ENCODE data around the gene LMTK2. TPM values are rescaled to one million over a fixed set of nuclear protein-coding genes. Genes with fewer than 3 reads are reported as not detected.

The LMTK2 gene
- total RNA-seq, 1 donor from 2014 or later: 20.6 TPM

DNA sequence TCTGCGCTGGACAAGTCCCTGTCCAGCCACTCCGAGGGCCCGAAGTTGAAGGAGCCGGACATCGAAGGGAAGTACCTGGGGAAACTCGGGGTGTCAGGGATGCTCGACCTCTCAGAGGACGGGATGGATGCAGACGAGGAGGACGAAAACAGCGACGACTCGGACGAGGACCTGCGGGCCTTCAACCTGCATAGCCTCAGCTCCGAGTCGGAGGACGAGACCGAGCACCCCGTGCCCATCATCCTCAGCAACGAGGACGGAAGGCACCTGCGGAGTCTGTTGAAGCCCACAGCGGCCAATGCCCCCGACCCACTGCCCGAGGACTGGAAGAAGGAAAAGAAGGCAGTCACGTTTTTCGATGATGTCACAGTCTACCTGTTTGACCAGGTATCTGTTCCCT is 87.5 kb downstream of the LMTK2 start:
- Mint-ChIP-seq H3K36me3 (ENCODE audit: unreplicated experiment) (no peaks in the 10 kb centered on the region), H3K27ac (ENCODE audit: unreplicated experiment) (no peak overlapping the region), H3K4me1 (ENCODE audit: low read depth, unreplicated experiment) (no peaks in the 10 kb centered on the region), H3K27me3 (ENCODE audit: unreplicated experiment) (no peaks in the 10 kb centered on the region), H3K4me3 (ENCODE audit: unreplicated experiment) (no peak overlapping the region), H3K9me3 (ENCODE audit: unreplicated experiment) (no peaks in the 10 kb centered on the region)
- no peak for DNase-seq
- TF ChIP-seq, protein P1, sequence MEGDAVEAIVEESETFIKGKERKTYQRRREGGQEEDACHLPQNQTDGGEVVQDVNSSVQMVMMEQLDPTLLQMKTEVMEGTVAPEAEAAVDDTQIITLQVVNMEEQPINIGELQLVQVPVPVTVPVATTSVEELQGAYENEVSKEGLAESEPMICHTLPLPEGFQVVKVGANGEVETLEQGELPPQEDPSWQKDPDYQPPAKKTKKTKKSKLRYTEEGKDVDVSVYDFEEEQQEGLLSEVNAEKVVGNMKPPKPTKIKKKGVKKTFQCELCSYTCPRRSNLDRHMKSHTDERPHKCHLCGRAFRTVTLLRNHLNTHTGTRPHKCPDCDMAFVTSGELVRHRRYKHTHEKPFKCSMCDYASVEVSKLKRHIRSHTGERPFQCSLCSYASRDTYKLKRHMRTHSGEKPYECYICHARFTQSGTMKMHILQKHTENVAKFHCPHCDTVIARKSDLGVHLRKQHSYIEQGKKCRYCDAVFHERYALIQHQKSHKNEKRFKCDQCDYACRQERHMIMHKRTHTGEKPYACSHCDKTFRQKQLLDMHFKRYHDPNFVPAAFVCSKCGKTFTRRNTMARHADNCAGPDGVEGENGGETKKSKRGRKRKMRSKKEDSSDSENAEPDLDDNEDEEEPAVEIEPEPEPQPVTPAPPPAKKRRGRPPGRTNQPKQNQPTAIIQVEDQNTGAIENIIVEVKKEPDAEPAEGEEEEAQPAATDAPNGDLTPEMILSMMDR (IDR thresholded peaks at IDR 0.05; ENCODE audit: partially characterized antibody, unreplicated experiment): no peak

DNA sequence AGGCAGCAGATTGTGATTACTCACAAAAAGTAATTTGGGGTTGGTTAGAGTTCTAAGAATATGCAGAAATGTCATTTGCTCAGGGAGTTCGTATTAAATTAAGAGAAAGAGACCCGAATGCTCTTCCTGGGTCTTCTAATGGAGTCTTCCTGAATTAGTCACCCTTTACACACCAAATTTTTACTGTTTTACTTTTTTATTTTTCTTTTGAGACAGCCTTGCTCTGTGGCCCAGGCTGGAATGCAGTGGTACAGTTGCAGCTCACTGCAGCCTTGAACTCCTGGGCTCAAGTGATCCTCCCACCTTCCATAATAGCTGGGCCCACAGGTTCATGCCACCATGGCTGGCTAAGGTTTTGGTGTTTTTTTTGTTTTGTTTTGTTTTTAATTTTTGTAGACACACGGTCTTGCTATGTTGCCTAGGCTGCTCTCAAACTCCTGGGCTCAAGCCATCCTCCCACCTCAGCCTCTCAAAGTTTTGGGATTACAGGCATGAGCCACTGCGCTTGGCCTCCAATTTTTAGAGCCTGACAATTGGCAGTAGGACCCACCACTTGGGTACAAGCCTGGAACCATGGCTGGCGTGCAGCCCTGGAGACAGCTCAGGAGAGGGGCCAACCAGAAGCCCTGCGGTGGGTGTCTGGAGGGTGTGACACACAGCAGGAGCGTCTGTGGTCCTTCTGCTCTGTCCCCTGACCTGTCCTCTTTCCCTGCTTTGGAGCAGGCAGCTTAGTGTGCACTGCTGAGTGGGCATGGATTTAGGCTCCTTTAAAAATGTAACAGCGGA is 88.2 kb downstream of the LMTK2 start:
- H3K9me3 Mint-ChIP-seq (ENCODE audit: unreplicated experiment): no peaks in the 10 kb centered on the region
- no peak overlapping the region for H3K4me3 Mint-ChIP-seq (ENCODE audit: unreplicated experiment)
- no peak for DNase-seq
- H3K27ac Mint-ChIP-seq (ENCODE audit: unreplicated experiment): no peak overlapping the region
- H3K27me3 Mint-ChIP-seq (ENCODE audit: unreplicated experiment): no peaks in the 10 kb centered on the region
- TF ChIP-seq, protein P1 (IDR thresholded peaks at IDR 0.05; ENCODE audit: partially characterized antibody, unreplicated experiment): no peak
- no peaks in the 10 kb centered on the region for H3K36me3 Mint-ChIP-seq (ENCODE audit: unreplicated experiment)
- H3K4me1 Mint-ChIP-seq (ENCODE audit: low read depth, unreplicated experiment): no peaks in the 10 kb centered on the region

DNA sequence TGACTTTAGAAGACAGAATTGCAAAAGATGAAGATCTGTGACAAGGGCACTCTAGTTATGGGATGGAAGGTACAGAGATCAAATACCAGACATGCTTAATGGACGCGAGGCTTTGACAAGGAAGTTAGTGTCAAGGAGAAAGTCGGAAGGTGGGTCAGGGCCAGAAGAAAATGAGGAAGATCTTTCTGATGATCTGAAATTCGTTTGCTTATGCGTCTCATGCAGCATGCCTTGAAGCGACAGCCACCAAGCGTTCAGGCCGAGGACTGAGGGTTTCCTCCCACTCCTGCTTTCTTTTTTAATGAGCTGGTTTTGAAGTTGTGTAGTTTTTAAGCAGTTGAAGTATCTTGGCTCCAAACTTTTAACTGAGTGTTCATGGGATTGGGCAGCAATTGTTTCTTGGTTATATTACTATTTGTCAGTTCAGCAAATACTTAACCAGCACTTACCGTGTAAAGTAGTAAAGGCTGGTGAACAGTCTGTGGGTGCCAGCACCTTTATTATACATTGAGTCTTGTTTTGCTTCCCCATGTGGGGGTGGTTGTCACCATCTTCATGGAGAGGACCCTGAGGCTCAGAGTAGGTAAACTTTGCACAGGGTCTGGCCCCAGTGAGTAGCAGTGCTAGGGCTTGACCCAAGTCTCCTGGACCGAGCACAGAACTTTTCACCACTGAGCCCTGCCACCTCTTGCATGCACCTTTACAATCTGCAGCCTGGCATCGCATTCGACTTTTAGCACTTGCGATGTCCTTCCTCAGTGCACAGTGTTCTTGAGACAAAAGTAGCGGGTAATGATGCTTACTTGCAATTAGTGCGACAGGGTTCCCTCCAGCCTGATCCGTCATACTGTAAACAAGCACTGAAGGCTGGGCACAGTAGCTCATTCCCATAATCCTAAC is 90.3 kb downstream of the LMTK2 start:
- TF ChIP-seq, protein P1 (IDR thresholded peaks at IDR 0.05; ENCODE audit: partially characterized antibody, unreplicated experiment): no peak
- H3K4me3 Mint-ChIP-seq (ENCODE audit: unreplicated experiment): no peak overlapping the region
- H3K27ac Mint-ChIP-seq (ENCODE audit: unreplicated experiment): no peak overlapping the region
- no peak for DNase-seq
- H3K4me1 Mint-ChIP-seq (ENCODE audit: low read depth, unreplicated experiment): no peaks in the 10 kb centered on the region
- no peaks in the 10 kb centered on the region for H3K9me3 Mint-ChIP-seq (ENCODE audit: unreplicated experiment)
- no peaks in the 10 kb centered on the region for H3K36me3 Mint-ChIP-seq (ENCODE audit: unreplicated experiment)
- no peaks in the 10 kb centered on the region for H3K27me3 Mint-ChIP-seq (ENCODE audit: unreplicated experiment)

DNA sequence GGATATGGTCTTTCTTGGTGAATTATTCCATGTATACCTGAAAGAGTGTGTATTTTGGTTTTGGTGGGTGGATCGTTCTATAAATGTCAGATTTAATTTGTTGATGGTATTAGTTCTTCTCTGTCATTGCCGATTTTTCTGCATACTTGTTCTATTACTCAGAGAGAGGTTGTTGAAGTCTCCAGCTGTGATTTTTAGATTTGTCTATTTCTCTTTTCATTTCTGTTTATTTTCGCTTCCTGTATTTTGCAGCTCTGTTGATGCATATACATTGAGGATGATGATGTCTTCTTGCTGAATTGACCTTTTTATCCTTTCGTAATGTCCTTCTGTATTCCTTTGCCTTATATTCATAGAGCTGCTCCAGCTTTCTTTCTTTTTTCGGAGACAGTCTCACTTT is 92.5 kb downstream of the LMTK2 start:
- TF ChIP-seq, protein P1 (IDR thresholded peaks at IDR 0.05; ENCODE audit: partially characterized antibody, unreplicated experiment): no peak
- H3K4me1 Mint-ChIP-seq (ENCODE audit: low read depth, unreplicated experiment): peaks cover 1% of the 10 kb centered on the region
- no peak for DNase-seq
- no peak overlapping the region for H3K27ac Mint-ChIP-seq (ENCODE audit: unreplicated experiment)
- H3K9me3 Mint-ChIP-seq (ENCODE audit: unreplicated experiment): no peaks in the 10 kb centered on the region
- H3K4me3 Mint-ChIP-seq (ENCODE audit: unreplicated experiment): no peak overlapping the region
- no peaks in the 10 kb centered on the region for H3K36me3 Mint-ChIP-seq (ENCODE audit: unreplicated experiment)
- no peaks in the 10 kb centered on the region for H3K27me3 Mint-ChIP-seq (ENCODE audit: unreplicated experiment)

All from glutamatergic neuron (in vitro differentiated cells).